NCI-H82 treated with DMSO at 0.1 percent for 48 hours (cell line): Measurements from ENCODE around the gene NAPG.
"Not testable (repeated sequence)": the region's sequence is repeated elsewhere in the genome, so short reads cannot be mapped to it uniquely, and the experiment has no call there.

ENCODE experiments used
- DNase-seq: peaks from one replicate; lab custom pipeline; 2025; ENCODE audit not compliant: unreplicated experiment; lab: John Stamatoyannopoulos, UW

The NAPG gene

GRCh38 chr18:10577842-10578572, 52.2 kb downstream of the NAPG start:
- not testable (repeated sequence) for DNase-seq

DNA sequence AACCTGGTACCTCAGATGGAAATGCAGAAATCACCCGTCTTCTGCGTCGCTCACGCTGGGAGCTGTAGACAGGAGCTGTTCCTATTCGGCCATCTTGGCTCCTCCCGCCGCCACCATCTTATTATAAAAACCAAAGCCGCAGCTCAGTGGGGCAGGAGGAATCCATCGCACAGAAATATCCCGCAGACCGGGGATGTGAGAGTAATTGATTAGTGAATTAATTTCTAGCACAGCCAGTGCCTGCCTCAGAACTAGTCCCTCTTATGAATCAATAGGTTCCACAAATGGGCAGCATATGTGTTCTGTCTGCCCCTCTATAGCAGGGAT, 52.7 kb downstream of the NAPG start:
- not testable (repeated sequence) for DNase-seq

DNA sequence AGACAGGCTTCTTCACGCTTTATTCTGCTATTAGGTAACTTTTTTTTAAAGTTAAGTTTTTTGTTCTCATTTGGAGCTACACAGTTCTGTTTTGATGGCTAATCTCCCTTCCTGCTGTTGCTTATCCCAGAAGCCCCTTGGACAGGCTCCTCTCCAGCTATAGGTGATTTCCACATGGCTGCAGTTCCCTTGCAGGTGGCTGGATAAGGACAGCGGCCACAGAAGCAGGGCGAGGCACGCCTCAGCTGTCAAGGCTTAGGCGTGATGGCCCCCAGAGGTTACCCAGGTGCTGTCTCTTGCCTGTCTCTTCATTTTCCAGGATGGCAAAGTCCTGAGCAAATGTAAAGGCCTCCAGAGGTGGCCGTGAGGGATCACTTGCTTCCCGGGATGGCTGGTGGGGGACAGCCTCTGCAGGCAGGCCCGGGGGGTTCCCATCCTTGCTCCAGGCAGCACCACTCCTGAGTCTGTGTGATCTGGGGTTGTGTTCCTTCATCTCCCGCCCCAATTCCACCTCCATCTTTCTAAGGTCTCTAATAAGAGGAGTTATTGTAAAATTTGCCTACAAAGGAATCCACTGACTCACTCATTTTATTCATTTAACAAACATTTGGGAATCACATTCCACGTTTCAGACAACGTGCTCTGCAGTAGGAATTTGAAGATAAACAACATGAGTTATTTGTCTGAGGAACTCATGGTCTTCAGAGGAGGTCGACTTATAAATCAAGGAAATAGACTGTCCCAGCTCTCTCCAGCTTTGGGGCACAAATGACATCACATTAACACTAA, 53.4 kb downstream of the NAPG start:
- DNase-seq, result no peak

GRCh38 chr18:10580215-10580614, 54.4 kb downstream of the NAPG start:
- no peak for DNase-seq

- DNase-seq, result no peak
Measured at GRCh38 chr18:10585260-10585659, 59.4 kb downstream of the NAPG start.

DNA sequence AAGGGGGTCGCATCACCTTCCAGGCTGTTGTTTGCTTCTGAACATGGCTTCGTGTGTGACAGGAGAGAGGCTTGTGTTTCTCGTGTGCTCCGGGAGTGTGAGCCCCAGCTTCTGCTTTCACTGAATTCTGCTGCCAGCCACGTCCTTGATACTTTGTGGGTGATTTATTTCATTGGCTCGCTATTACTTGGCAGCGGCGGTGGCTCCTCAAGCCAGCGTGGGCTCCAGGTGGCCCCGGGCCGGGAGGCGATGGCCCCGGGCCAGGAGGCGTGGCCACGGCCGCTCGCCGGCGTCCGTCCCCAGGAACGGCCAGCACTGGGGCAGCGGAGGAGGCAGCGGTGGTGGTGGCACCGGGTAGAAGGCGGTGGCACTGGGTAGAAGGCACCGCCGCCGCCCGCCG, 63.1 kb downstream of the NAPG start:
- DNase-seq, result no peak

DNA sequence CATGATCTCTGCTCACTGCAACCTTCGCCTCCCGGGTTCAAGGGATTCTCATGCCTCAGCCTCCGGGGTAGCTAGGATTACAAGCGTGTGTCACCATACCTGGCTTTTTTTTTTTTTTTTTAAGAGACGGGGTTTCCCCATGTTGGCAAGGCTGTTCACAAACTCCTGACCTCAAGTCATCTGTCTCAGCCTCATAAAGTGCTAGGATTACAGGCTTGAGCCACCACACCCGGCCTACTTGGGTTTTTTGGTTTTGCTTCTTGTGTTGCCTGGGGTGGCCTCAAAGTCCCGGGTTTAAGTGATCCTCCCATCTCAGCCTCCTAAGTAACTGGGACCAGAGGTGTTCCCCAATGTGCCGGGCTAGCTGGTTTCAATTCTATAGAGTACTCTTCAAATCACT, 64.6 kb downstream of the NAPG start:
- no peak for DNase-seq

- DNase-seq, result no peak
Measured at GRCh38 chr18:10591896-10592295, 66.1 kb downstream of the NAPG start.

DNA sequence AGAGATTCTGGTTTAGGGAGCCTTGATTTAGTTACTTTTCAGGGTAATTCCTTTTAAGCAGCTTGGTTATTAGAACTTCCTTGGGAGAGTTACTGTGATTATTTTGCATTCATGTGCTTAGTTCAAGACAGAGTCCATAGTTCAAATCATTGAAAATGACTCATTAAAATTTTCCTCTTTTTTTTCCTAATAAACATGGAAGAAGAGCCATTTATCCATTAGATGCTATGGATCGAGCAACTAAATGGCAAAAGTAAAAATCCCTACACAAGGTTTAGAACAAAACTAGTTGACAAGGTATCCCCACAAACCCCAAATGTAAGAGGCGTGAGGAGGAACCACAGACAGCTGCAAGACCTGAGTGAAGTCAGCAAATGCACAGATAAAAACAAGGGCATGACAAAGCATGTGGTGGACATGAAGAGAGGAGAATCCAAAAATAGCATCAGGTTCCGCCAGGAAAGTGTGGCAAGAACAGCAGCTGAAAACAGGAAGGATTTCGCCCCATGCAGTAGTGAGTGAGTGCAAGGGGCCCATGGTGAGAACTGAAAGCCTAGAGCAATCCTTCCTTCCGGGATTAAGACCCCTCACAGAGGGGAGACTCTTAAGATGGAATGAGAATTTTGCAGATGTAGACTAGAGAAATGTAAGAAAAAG, 67.7 kb downstream of the NAPG start:
- DNase-seq, result not testable (repeated sequence)

- DNase-seq, result not testable (repeated sequence)
Measured at GRCh38 chr18:10595917-10596316, 70.1 kb downstream of the NAPG start.

DNA sequence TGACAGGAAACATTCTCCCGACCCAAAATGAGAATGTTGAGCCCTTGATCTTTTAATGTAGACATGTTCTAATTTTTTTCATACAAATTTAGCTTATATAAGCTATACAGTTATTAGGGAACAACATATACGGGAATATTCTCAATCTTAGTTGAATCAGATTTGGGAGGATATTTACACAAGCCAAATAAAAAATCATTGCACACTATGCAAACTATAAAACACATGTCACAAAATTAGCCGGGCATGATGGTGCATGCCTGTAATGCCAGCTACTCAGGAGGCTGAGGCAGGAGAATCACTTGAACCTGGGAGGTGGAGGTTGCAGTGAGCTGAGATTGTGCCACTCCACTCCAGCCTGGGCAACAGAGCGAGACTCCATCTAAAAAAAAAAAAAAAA, 71.9 kb downstream of the NAPG start:
- not testable (repeated sequence) for DNase-seq

DNA sequence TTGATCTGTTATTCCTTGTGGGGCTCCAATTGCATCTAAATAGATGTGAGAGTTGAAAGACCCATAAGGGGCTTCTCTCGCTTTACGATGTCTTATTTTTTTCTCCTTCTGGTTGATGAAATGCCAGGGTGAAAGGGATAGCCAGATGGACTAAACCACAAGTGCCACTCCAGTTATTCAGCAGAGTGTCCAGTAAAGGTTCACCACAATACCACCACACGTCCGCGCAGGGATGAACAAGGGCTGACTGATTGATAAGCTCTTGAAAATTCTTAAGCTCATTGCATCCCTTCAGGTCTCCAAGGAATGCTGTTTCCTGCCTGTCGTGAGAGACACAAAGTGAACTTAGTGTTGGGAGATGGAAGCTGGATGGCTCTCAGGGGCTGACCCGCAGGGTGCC, 74.9 kb downstream of the NAPG start:
- DNase-seq, result not testable (repeated sequence)
